ENCODE data around the gene SMARCA5. TPM values are rescaled to one million over a fixed set of nuclear protein-coding genes. Genes with fewer than 3 reads are reported as not detected.

SMARCA5 gene
- total RNA-seq, 1 donor from 2014 or later, result 8.8 TPM

- ATAC-seq (no peak), DNase-seq (ENCODE audit: low spot score) (no peak)
Observed at GRCh38 chr4:143531788-143532491, 18.4 kb downstream of the SMARCA5 start.

GRCh38 chr4:143538979-143539669 is 25.6 kb downstream of the SMARCA5 start:
- DNase-seq (ENCODE audit: low spot score) (no peak), ATAC-seq (no peak)

GRCh38 chr4:143539670-143540023 is 26.1 kb downstream of the SMARCA5 start:
- DNase-seq (ENCODE audit: low spot score) (no peak), ATAC-seq (no peak)

GRCh38 chr4:143549928-143550327 is 36.4 kb downstream of the SMARCA5 start:
- DNase-seq (ENCODE audit: low spot score) (no peak), ATAC-seq (no peak)

GRCh38 chr4:143554728-143555597 is 41.5 kb downstream of the SMARCA5 start:
- ATAC-seq (no peak), DNase-seq (ENCODE audit: low spot score) (no peak)

GRCh38 chr4:143555676-143556075 is 42.2 kb downstream of the SMARCA5 start:
- no peak for DNase-seq (ENCODE audit: low spot score)
- no peak for ATAC-seq

GRCh38 chr4:143558286-143558685 is 44.8 kb downstream of the SMARCA5 start:
- DNase-seq (ENCODE audit: low spot score) (no peak), ATAC-seq (no peak)

- DNase-seq (ENCODE audit: low spot score) (peak; percentile 88), ATAC-seq (peak; percentile 98)
Observed at GRCh38 chr4:143558823-143559756, 45.6 kb downstream of the SMARCA5 start.

- ATAC-seq (no peak), DNase-seq (ENCODE audit: low spot score) (no peak)
Observed at GRCh38 chr4:143559757-143560147, 46.2 kb downstream of the SMARCA5 start.

- no peak for ATAC-seq
- DNase-seq (ENCODE audit: low spot score), result no peak
Observed at GRCh38 chr4:143564472-143564871, 51.0 kb downstream of the SMARCA5 start.

GRCh38 chr4:143575331-143575730 is 61.8 kb downstream of the SMARCA5 start:
- ATAC-seq (no peak), DNase-seq (ENCODE audit: low spot score) (no peak)

GRCh38 chr4:143581331-143581946 is 67.9 kb downstream of the SMARCA5 start:
- ATAC-seq, result no peak
- no peak for DNase-seq (ENCODE audit: low spot score)

GRCh38 chr4:143585548-143585947 is 72.0 kb downstream of the SMARCA5 start:
- ATAC-seq, result no peak

GRCh38 chr4:143586080-143586479 is 72.6 kb downstream of the SMARCA5 start:
- DNase-seq (ENCODE audit: low spot score) (no peak), ATAC-seq (no peak)

More at GRCh38 chr4:143585548-143585947, 72.0 kb downstream of the SMARCA5 start:
- DNase-seq (ENCODE audit: low spot score), result no peak

GRCh38 chr4:143587703-143588102 is 74.2 kb downstream of the SMARCA5 start:
- DNase-seq (ENCODE audit: low spot score), result no peak

GRCh38 chr4:143597276-143597675 is 83.8 kb downstream of the SMARCA5 start:
- no peak for ATAC-seq
- no peak for DNase-seq (ENCODE audit: low spot score)

More at GRCh38 chr4:143587703-143588102, 74.2 kb downstream of the SMARCA5 start:
- peak; percentile 32 for ATAC-seq

GRCh38 chr4:143598816-143599215 is 85.3 kb downstream of the SMARCA5 start:
- DNase-seq (ENCODE audit: low spot score), result no peak
- no peak for ATAC-seq

- no peak for DNase-seq (ENCODE audit: low spot score)
- no peak for ATAC-seq
Observed at GRCh38 chr4:143599827-143600226, 86.3 kb downstream of the SMARCA5 start.

- ATAC-seq (no peak), DNase-seq (ENCODE audit: low spot score) (no peak)
Observed at GRCh38 chr4:143606480-143606879, 93.0 kb downstream of the SMARCA5 start.
